Measurements from ENCODE around the gene ZNF30. TPM values are rescaled to one million over a fixed set of nuclear protein-coding genes. Genes with fewer than 3 reads are reported as not detected.
"Not testable (repeated sequence)": the region's sequence is repeated elsewhere in the genome, so short reads cannot be mapped to it uniquely, and the experiment has no call there.

ZNF30 gene
- total RNA-seq, 1 donor from 2014 or later: 2.6 TPM

GRCh38 chr19:34976611-34977010, 49.9 kb downstream of the ZNF30 start:
- intact Hi-C loops (cut with DNase I): no loop called here
- DNase-seq (no peak), ATAC-seq (ENCODE audit: poor library complexity) (no peak)

- intact Hi-C loops (cut with DNase I): no loop called here
- no peak for DNase-seq
- no peak for ATAC-seq (ENCODE audit: poor library complexity)
These were observed 53.3 kb downstream of the ZNF30 start for GRCh38 chr19:34979819-34980640.

DNA sequence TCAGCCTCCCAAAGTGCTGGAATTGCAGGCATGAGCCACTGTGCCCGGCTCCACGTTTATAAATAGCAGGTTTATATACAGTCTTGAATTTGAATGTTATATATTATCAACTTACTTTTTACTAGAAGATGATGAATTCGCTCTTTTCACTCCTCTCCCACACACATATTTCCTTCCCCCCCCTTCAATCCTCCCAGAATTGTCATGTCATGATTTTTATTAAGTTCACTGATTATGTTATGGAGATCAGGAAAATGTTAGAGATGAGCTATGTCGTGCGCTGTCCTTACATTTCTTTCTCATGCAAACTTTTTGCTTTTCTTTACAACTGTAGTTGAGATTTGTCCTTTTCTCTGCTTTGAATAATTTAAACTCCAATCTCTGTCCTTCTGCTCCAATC, 55.6 kb downstream of the ZNF30 start:
- intact Hi-C loops (cut with DNase I): no loop called here
- no peak for DNase-seq
- no peak for ATAC-seq (ENCODE audit: poor library complexity)

- DNase-seq: no peak
- intact Hi-C loops (cut with DNase I): no loop called here
- no peak for ATAC-seq (ENCODE audit: poor library complexity)
These were observed 57.1 kb downstream of the ZNF30 start for GRCh38 chr19:34983786-34984185.

- intact Hi-C loops (cut with DNase I): no loop called here
- ATAC-seq (ENCODE audit: poor library complexity) (no peak), DNase-seq (no peak)
These were observed 57.6 kb downstream of the ZNF30 start for GRCh38 chr19:34984287-34984686.

DNA sequence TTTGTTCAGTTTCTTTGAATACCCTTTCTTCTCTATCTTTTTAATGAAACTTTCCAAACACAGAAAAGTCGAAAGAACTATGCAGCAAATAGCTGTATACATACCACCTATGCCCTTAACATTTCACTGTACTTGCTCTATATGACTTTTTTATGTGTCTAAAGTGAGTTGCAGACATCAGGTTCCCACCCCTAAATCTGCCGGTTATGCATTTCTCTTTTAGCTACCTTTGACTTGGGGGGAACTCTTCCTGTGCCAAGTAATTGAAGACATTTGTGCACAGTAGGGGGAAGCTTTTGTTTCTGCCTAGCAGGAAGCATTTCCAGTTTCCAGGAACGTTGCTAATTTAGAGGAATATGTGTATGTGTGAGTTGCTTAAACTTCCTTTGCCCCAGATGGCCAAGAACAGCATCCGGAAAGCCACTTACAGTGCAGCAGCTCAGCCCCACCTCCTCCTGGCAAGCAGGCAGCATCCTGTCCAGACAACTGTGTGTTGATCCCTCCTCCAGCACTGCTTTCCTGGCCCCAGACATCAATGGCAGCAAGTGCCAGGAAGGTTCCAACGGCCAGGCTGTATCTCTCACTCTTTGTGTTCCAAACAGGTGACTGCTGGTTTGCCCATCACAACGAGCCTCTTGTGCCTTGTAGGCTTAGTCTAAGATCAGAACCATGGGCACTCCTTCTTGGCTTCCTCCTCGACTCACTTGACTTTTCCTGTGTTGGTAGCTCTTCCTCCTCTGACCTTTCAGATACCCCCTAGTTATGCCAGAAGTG, 58.7 kb downstream of the ZNF30 start:
- DNase-seq (peak; percentile 80), ATAC-seq (ENCODE audit: poor library complexity) (peak; percentile 96)
- intact Hi-C loops (cut with DNase I): no loop called here

DNA sequence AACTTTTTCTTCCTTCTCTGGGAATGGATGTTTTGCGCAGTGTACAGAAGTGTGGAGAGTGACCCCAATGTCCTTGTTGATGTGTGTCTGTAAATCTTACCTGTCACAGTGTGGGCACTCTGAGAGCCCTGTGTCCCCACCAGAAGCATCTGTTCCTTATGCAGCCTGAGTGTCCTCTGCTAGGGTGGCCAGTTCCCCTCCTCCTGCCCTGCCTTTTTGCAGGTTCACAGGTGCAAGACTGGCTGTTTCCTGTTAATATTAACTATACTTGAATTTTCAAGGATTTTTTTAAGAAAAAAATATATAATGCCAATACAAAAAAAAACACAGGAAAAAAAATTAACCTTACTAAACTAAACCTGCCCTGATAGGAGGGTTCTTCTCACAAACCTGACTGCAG, 61.4 kb downstream of the ZNF30 start:
- no peak for ATAC-seq (ENCODE audit: poor library complexity)
- intact Hi-C loops (cut with DNase I): no loop called here
- DNase-seq: no peak

DNA sequence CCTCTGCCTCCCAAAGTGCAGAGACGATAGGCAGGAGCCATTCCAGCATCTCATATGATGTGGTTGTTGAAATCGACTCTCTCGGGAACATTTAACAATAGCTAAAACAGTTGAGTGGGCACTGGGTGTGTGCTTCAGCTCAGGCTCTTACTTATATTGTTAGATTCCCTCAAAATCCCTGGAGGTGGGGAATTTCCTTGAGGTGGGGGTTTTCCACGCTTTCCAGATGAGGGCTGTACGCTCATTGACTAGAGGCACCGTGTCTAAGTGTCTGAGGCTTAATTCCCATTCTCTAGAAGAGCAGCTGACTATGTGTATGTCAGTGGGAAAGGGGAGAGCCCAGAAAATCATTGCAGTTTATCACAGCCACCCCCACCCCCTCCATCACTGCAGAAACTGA, 62.6 kb downstream of the ZNF30 start:
- intact Hi-C loops (cut with DNase I): no loop called here
- no peak for DNase-seq
- ATAC-seq (ENCODE audit: poor library complexity): no peak

GRCh38 chr19:34990578-34991192, 64.0 kb downstream of the ZNF30 start:
- intact Hi-C loops (cut with DNase I): no loop called here
- DNase-seq (no peak), ATAC-seq (ENCODE audit: poor library complexity) (no peak)

- DNase-seq: no peak
- no peak for ATAC-seq (ENCODE audit: poor library complexity)
- intact Hi-C loops (cut with DNase I): no loop called here
These were observed 65.0 kb downstream of the ZNF30 start for GRCh38 chr19:34991542-34992333.

DNA sequence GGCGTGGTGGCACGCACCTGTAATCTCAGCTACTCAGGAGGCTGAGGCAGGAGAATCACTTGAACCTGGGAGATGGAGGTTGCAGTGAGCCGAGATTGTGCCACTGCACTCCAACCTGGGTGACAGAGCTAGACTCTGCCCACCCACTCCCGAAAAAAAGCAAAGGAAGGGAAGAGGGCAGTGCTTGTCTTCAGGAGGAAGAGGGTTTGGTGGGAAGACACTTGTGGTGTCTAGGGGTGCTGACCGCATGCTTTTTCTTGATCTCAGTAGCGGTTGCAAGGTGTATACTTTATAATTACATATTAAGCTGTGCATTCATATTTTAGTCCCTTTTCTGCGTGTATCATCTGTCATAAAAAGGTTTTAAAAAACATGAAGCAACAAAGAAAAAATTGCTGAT, 65.9 kb downstream of the ZNF30 start:
- ATAC-seq (ENCODE audit: poor library complexity); intact Hi-C loops (cut with DNase I); DNase-seq: not testable (repeated sequence)

GRCh38 chr19:34994286-34994642, 67.6 kb downstream of the ZNF30 start:
- intact Hi-C loops (cut with DNase I): no loop called here
- DNase-seq (no peak), ATAC-seq (ENCODE audit: poor library complexity) (no peak)

Other genes starting within 250 kb of the ZNF30 start
- 0.13 TPM for gene SCGB2B2, start 249.7 kb upstream of the ZNF30 start, total RNA-seq
- gene ZNF302, start 249.2 kb upstream of the ZNF30 start, total RNA-seq: 39.8 TPM
- 22.0 TPM for gene ZNF181, start 192.7 kb upstream of the ZNF30 start, total RNA-seq
- 3.6 TPM for gene ZNF599, start 153.7 kb upstream of the ZNF30 start, total RNA-seq
- 3.3 TPM for gene ZNF792, start 37.3 kb downstream of the ZNF30 start, total RNA-seq
- 25.5 TPM for gene GRAMD1A, start 73.4 kb downstream of the ZNF30 start, total RNA-seq
- gene SCN1B, start 103.6 kb downstream of the ZNF30 start, total RNA-seq: 48.2 TPM
- 5.6 TPM for gene HPN, start 114.8 kb downstream of the ZNF30 start, total RNA-seq
- 1.3 TPM for gene FXYD3, start 188.9 kb downstream of the ZNF30 start, total RNA-seq
- 8.1 TPM for gene LGI4, start 208.2 kb downstream of the ZNF30 start, total RNA-seq
- 580 TPM for gene FXYD1, start 211.9 kb downstream of the ZNF30 start, total RNA-seq
- not detected for gene FXYD7, start 216.4 kb downstream of the ZNF30 start, total RNA-seq
- gene FXYD5, start 227.8 kb downstream of the ZNF30 start, total RNA-seq: 20.9 TPM